NOMO-1 treated with DMSO at 0.1 percent for 48 hours (cell line): ENCODE results near the gene TCHP.
"Not testable (repeated sequence)": the region's sequence is repeated elsewhere in the genome, so short reads cannot be mapped to it uniquely, and the experiment has no call there.

Experiments used
- DNase-seq: peaks from one replicate; lab custom pipeline; 2025; ENCODE audit not compliant: unreplicated experiment; lab: John Stamatoyannopoulos, UW

TCHP gene

DNA sequence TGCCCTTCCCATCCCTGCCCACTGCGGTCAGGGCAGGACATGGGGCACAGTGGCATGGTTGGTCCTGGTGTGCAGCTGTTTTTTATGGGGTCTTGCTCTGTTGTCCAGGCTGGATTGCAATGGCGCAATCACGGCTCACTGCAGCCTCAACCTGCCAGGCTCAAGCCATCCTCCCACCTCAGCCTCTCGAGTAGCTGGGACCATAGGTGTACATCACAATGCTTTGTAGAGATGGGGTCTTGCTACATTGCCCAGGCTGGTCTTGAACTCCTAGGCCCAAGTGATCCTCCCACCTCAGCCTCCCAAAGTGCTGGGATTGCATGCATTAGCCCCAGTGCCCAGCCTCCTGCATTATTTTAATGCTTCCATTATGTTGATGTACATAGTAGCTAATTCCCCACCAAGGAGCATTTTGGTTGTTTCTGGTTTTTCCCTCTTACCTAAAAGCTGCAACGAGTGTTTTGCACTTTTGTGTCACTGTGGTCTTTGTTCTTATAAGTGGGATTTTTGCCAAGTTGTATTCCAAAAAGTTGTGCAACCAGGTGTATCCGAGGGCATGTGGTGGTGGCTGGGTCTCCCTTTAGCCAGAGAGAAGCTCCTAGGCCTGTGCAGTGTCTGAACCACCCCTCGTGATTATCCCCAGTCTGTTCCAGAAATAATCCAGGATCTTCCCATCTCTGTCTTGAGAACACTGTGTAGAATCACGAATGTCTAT is 10.3 kb downstream of the TCHP start:
- DNase-seq = no peak

DNA sequence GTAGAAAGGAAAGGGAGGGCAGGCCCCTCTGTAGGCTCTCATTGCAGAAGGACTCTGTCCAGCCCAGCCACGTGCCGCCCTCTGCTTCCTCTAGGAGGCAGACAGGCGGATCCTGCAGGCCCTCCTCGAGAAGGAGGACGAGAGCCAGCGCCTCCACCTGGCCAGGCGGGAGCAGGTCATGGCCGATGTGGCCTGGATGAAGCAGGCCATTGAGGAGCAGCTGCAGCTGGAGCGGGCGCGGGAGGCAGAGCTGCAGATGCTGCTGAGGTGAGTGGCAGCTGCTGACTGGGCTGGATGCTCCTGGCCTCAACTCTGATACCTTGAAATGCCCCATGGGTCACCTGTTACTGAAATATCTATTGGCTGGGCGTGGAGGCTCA is 10.9 kb downstream of the TCHP start:
- no peak for DNase-seq

DNA sequence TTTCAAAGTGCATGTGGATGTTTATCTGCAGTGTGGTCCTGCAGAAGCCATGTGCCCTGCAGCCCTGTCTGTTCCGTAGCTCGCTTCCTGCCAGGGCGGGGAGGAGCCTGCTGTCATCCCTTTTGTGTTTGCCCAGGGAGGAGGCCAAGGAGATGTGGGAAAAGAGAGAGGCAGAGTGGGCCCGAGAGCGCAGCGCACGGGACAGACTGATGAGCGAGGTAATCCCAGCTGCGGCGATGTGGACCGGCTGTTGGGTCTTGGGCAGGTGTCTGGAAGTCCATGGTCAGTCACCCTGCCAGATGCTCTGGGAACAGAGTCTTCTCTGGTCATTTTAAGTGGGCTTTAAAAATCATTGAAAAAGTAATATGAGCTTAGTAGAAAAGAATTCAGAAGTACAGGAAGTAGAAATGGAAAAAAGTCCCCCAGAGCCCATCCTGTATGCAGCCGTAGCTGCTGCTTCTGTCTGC is 12.8 kb downstream of the TCHP start:
- no peak for DNase-seq

DNA sequence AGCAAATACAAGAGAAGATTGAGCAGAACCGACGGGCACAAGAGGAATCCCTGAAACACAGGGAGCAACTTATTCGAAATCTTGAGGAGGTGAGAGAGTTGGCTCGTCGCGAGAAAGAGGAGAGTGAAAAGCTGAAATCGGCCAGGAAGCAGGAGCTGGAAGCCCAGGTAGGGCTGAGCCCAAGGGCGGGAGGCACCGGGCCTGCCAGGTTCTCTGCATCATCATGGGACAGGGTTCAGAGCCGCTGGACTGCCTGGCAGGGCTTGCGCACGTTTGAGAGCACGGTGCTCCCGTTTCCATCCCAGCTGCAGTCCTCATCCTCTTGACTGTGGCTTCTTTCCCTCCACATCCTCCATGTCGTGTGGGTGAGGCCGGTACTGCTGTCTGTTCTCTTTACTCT is 14.4 kb downstream of the TCHP start:
- no peak for DNase-seq

DNA sequence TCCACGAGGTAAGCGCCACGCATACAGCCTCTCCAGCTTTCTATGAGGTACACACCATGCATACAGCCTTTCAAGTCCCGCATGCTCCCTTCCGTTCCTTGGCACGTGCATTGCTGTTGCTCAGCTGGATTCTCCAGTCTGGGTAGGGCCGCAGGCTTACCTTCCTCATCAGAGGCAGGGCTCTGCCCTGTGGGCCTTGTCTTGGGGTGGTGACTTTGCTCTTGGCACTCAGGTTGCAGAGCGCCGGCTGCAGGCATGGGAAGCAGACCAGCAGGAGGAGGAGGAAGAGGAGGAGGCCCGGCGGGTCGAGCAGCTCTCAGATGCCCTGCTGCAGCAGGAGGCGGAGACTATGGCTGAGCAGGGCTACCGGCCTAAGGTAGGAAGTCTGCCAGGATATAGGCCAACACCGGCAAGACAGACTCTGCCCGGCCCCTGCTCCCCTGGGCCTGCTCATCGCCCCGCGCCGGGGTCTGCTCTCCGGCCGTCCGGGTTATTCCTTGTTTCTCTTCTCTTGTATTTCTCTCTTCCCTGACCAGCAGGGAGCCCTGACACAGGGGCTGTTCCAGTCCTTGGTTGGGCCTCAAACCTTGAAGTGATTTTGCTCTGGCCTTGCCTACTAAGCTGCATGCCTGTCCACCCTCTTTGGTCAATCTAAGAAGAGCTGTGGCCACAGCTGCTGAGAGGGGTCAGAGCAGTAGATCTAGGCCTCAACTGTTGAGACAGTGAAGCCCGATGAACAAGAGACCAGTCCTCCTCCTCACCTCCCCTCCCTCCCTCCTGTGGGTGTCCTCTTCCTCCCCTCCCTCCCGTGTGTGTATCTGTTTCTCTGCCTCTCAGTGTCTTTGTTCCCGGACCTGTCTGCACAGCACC is 15.3 kb downstream of the TCHP start:
- no peak for DNase-seq

DNA sequence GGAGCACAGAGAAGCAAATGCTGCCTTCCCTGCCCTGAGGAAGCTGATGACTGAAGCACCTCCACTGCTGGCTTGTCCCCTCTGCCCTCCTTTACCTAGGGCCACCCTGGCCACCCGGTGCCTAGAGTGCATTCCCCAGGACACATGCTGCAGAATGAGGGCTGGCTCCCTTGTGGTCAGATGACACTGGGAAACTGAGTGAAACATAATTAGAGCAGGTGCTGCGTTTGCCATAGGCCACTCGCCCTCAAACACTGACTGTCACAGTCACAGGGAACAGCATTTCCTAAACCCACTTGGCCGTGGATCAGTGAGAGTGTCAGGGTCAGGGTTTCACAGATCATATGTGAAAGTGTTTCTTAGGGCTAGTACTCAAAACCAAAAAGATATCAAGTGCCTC is 16.0 kb downstream of the TCHP start:
- no peak for DNase-seq

DNA sequence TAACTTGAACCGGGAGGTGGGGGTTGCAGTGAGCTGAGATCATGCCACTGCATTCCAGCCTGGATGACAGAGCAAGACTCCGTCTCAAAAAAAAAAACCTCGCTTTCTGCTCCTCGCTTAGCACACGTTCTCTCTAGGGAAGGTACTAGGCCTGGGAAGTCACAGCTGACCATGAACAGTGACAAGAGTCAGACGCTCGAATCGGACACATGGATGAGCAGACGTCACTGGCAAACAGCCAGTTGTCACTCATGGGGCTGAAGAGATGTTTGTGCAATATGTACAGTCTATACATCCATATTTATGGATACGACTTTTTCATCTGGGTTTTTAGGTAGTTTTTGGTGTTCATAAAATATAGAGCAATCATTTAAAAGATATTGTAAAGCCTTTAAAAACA is 19.4 kb downstream of the TCHP start:
- no peak for DNase-seq

DNA sequence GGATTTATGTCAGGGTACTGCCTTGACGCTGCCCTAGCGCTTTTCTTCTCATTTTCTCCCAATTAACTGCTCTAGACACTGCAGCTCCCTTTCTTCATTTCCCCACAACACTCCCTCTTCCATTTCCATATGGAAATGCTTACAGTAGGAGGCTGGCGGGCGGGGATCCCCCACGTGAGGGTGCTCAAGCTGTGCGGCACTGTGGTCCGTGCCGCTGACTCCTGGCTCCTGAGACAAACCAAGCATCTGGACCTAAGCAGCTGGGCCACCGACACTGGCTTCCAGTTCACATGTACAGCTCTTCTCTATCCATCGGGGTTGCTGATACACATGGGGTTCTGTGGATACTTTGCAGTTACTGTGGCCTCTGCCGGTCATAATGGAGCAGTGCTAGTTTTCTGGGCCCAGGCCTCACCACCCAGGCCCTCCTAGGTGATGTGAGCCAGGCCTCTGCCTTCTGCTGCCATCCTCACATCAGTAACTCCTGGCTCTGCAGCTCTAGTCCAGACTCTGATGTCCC is 20.2 kb downstream of the TCHP start:
- no peak for DNase-seq

DNA sequence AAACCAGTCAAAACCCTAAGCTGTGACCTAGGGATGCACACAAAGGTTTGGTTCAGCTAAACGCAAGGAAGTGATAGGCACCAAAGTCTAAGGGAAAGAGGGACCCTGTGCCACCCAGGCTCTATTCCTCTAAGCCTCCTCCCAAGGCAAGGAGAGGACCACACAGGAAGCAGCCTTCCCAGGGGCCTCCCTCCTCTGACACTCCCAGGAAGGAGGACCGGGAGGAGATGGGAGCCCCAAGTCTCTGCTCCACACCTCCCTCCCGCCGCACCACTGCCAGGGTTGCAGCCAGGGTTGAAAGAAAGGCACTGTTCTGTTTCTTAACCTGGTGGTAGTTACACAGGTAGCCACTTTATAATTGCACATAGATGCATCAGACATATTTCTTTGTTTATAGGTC is 21.9 kb downstream of the TCHP start:
- no peak for DNase-seq

DNA sequence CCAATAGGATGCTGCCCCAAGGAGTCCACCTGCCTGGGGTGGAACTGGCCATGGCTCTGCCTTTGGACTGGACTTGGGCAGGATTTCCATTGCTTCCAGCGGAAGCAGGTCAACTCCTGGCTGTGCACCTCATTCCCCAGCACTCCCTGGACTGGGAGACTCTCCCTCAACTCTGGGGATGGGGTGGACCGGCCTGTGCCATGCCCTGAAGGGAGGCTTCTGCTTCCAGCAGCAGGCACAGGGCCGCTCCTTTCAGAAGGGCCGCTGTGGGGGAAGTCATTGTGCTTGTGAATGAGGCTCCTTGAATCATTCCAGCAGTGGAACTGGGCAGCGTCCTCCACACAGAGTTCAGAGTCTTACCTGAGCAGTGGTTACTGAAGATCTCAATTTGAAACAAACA is 23.0 kb downstream of the TCHP start:
- no peak for DNase-seq

DNA sequence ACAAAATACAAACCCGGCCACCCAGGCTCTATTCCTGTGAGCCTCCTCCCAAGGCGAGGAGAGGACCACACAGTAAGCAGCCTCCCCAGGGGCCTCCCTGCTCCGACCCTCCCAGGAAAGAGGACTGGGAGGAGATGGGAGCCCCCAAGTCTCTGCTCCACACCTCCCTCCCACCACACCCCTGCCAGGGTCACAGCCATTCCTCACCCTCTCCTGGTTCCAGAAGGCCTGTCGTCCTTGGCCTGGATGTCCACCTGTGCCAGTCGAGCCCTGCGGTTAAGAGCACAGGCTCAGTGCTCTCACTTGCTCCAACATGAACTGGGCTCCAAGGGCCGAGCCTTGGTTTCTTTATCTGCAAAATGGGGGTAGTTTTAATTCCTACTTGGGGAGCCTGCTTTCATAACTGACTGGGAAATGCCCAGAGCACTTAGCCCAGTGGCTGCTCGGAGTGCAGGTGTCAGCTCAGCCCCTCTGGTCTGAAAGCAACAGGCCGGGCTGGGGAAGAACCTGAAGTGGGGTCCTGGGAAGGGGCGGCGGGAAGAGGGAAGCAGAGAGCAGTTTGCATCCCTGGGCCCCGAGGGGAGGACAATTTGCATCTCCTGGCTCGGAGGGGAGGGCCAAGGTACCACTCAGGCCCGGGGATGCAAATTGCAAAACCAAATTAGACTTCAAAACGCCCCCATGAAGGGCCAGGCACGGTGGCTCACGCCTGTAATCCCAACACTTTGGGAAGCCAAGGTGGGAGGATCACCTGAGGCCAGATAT is 23.6 kb downstream of the TCHP start:
- no peak for DNase-seq

DNA sequence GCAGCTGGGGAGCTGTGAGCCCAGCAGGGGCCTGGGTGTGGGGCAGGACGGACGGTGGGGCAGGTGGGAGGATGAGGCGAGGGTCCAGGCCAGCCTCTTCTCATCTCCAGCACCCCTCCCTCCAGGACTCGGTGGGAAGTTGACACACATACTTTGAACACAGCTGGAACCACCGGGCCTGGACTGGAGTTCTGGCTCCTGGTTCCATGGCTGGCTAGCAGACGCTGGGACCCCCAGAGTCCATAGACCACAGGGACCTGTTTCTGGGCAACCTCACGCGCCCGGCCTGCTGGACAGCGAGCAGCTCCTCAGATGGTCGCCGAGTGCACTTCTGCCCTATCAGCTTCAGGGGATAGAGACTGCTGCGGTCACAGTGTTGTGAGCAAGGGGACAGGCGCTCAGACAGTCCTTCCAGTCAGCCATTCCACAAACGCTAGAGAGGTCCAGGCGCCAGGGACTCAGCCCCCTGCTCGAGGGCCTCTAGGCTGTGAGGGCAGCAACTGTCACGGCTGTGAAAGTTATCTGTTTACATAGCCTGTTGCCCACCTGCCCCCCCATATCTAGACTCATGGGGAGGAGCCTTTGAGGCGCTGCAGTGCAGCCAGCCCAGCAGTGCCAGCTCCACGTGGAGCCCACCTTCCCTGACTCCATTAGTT is 25.2 kb downstream of the TCHP start:
- no peak for DNase-seq

DNA sequence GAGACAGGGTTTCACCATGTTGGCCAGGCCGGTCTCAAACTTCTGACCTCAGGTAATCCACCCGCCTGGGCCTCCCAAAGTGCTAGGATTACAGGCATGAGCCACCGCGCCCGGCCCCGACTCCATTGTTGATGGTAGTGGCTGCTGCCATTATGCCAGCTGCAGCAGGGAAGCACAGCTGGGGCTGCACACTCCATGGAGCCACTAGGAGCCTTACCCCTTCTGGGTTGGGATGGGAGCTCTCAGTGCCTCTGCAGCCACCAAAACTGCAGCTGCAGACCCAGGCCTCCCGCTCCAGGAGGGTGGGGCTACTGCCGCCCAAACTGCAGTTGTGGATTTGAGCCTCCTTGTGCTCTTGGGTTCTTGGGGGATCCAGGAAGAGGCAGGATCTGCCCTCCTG is 25.9 kb downstream of the TCHP start:
- no peak for DNase-seq

DNA sequence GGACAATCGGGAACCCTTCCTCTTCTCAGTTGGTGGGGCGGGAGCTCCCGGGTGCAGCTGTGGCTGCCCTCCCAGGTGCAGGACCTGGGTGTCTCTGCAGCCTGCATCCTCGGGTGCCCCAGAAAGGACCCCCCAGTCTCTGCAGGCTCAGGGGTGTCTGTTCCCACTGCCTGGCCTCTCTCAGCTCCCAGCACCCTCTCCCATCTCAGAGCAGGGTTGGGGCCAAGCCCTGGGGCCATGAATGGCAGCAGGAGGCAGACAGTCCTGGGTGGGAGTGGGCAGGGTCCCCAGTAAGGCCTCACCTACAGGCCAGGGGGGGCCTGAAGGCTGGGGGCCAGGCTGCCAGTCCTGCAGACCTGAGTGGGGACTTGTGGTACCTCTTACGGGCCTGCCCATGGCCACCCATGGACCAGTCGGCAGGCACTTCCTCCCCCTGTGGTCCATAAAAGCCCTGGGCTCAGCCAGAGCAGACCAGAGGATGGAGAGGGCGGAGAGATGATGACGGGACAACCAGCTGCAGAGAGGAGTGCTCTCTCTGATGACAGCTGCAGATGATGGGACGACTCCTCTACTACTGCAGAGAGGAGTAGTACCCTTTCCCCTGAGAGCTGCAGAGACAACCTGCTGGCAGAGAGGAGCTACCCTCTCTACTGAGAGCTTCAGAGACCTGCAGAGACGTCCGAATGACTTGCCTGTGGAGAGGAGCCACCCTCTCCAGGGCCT is 26.6 kb downstream of the TCHP start:
- no peak for DNase-seq

DNA sequence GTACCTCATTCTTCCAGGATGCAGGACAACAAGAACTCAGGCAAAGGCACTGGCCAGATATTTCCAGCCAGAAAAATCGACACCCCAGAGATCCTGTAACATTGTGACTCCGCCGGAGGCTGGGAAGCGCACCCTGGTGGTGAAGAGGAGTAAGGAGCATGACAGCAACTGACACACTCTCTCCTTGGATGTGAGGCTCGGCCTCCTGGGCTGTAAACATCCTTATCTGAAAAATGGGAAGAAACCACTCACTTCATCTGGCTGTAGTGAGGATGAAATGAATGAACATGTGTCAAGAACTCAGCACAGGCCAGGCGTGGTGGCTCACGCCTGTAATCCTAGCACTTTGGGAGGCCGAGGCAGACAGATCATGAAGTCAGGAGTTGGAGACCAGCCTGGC is 27.5 kb downstream of the TCHP start:
- peak; percentile 18 for DNase-seq

DNA sequence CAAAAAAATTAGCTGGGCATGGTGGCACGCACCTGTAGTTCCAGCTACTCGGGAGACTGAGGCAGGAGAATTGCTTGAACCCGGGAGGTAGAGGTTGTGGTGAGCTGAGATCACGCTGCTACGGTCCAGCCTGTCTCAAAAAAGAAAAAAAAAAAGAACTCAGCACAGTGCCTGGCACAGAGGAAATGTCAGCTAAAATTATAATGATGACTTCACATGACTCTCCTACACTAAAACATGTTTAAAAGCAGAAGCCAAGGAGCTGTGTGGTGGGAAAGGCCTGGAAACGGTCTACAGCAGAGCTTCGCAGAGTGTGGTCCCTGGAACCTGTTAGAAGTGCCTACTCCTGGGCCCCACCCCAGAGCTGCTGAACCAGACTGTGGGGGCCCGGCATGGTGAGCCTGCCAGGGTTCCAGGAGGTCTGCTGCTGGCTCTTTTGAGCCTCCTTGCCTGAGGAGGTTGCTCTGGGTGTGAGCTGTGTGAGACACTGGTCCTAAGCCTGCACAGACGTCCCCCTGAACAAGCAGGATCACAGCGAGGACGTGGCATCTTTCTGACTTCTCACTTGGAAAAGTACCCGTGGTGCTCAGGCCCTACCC is 28.1 kb downstream of the TCHP start:
- DNase-seq = no peak

DNA sequence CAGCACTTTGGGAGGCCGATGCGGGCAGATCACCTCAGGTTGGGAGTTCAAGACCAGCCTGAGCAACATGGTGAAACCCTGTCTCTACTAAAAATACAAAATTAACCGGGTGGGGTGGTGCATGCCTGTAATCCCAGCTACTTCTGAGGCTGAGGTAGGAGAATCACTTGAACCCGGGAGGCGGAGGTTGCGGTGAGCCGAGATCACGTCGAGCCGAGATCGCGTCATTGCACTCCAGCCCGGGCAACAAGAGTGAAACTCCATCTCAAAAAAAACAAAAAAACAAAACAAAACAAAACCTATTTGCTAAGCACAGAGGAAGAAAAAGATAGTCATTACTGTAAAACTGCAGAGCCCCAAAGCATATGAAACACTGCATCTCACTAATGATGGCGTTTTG is 29.3 kb downstream of the TCHP start:
- not testable (repeated sequence) for DNase-seq

DNA sequence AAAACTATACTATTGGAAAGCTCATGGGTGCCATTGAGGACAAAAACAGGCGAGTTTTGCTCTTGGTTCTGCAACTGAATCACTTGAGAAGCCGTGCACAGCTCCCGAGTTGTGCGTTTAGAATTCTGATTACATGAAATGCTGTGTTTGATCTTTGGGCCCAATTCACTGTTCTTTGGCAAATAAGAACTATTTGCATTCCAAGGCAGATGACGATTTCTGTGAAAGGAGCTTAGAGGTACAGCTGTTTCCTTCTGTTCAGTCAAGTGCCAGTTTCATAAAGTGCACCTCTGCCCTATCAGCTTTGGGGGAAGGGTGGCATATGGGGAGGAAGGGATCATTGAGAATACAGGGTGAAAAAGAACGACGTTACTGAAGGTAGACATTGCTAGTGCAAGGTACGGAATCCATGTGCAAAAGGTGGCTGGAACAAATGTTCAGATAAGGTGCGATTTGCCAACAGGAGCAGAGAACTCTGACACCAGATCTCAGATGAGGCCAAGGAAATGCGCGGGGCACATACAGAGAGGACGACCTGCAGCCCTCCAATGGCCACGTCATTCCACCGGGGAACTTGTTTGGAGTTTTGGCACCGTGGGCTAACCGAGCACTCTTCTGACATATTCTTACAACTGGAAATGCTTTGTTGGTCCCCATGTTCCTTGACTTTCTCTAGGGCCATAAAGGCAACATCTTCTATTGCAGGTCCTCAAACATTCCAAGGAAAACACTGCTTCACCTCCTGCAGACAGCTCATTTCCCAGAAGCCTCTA is 30.1 kb downstream of the TCHP start:
- no peak for DNase-seq

DNA sequence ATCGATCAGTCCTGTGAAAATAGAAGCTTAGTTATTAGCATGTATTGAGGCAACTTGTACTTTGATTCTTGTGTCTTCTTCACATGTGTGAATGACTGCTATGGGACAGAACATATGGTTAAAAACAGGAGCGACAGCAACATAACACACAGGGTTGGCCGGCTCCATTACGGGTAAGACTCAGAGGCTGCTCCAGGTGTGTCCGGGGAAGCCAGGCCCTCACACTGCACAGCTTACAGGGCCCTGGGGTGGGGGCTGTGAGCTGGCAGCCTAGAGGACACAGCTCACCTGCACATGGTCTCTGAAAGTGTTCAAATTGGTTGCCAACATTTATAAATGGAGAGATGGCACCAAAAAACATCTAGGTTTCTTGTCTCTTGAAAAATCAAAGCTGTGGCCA is 31.1 kb downstream of the TCHP start:
- no peak for DNase-seq
